ENCODE data around the gene MAGEB18. TPM values are rescaled to one million over a fixed set of nuclear protein-coding genes. Genes with fewer than 3 reads are reported as not detected.
A peak's percentile ranks its signal among the peaks of the same experiment; 100 is the strongest.

The MAGEB18 gene
- total RNA-seq: not detected in 2 replicates

- DNase-seq (ENCODE audit: low read depth, low spot score): no peak
Observed at GRCh38 chrX:26138274-26138673, at the start of gene MAGEB18. TSS of gene MAGEB18 (plus strand) at chrX:26138343. CDS start at chrX:26138986, 643 bp downstream.

GRCh38 chrX:26100421-26100920 is 37.7 kb upstream of the MAGEB18 start:
- DNase-seq (ENCODE audit: low read depth, low spot score): no peak

DNA sequence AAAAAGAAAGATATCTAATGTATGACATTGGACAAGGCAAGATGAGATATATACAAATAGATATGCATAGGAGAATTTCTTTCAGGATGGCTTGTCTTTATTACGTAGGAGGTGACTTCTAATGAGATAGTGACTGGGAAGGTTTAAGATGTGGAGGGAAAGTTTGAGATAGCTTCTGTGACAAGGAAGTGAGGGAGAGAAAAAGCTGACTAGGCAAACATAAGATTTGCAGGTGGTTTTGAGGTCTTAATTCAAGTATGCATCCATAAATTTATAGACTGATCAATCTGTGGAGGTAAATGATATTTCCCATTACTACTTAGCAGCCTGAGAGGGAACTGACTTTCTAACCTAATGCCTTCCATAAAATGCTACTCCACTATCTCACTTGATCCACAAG is 29.0 kb upstream of the MAGEB18 start:
- no peak for DNase-seq (ENCODE audit: low read depth, low spot score)

DNA sequence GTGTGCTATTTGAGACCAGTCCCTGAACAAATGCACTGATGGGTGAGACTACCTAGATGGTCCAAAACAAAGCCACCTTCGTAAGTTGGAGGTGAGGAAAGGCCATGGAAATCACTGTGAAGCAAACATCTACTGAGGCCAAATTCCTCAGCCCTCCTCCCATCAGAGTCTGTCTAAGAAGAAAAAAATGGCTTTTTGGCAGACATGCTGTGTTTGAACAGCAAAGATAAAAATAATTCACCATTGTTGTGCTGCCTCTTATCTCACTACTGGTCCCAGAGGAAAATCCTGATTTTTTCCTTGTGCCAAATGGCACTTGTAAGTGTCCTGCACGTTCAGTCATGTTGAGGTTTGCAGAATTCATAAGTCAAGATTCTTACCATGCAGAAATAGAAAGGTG is 7.9 kb downstream of the MAGEB18 start:
- DNase-seq (ENCODE audit: low read depth, low spot score): peak; percentile 1

DNA sequence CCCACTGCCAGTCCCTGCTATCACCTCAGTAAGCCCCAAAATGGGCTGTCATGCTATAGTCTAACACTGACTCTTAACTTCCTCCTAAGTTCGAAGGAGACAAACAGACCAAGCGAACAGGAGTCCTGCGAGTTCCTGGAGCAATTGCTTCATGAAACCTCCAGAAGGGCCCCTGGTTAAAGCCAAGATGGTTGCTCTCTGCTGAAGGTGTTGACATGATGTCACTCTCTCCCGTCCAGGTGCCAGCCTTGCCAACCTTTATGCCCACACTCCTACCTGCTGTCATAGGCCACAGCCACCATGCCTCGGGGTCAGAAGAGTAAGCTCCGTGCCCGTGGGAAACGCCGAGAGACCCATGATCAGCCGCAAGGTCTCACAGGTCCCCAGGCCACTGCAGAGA is 22.2 kb downstream of the MAGEB18 start, which contains the start of gene MAGEB6B:
Gene MAGEB6B, plus strand, starts transcription at position 301 of the 400 bp plus-strand sequence. Its CDS starts 0 bp downstream, at position 301.
- no peak for DNase-seq (ENCODE audit: low read depth, low spot score)

Other genes starting within 250 kb of the MAGEB18 start
- gene MAGEB6B, start 22.3 kb downstream of the MAGEB18 start, total RNA-seq: not detected in 2 replicates
- gene MAGEB6, start 54.1 kb downstream of the MAGEB18 start, total RNA-seq: not detected in 2 replicates
- not detected in 2 replicates for gene MAGEB5, start 77.8 kb downstream of the MAGEB18 start, total RNA-seq

Measured in pulmonary artery endothelial cell (primary cell).